Left colon (tissue), 2 donors: ENCODE measurements around the gene LYPD4. TPM values are rescaled to one million over a fixed set of nuclear protein-coding genes. Genes with fewer than 3 reads are reported as not detected.
"Not testable (repeated sequence)": the region's sequence is repeated elsewhere in the genome, so short reads cannot be mapped to it uniquely, and the experiment has no call there.

Experiments used
- ATAC-seq: fragments of 200-7000 bp; cut with Tn5 transposase; one replicate; pipeline ENCODE4 v1.9.1; 2020; ENCODE audit warnings: mild to moderate bottlenecking, moderate library complexity
- DNase-seq, 2 donors: peaks; one replicate each; pipeline ENCODE4 v3.0.0-alpha.2; 2020
- intact Hi-C, 2 donors: fragments of 100-400 bp; cut with DNase I in 1 of 2; cut with micrococcal nuclease in 1 of 2; formaldehyde crosslinking; loops; one replicate each; pipeline versions ENCODE4 v1.11.2 to v1.14.0; 2022; cut with DNase I, micrococcal nuclease
- total RNA-seq, 2 donors: library from RNA; stranded (reverse); fragmentation: NEBNext Ultra II Directional; extraction: Animal tissue kit (Norgen Biotek cat#: 25700); gene quantifications; one replicate each; pipeline ENCODE4 v1.2.1, GENCODE V29; 2021
- donor health status: DM: no; HTN: no; CAD: no.
- donor health status: DM: yes; HTN: yes; CAD: no.

The LYPD4 gene
- total RNA-seq, 2 donors from 2014 or later, result not detected

GRCh38 chr19:41811981-41812380 lies 32.5 kb downstream of the LYPD4 start:
- intact Hi-C loops, result no loop called here
- DNase-seq, result no peak
- no peak for ATAC-seq

- ATAC-seq (no peak), DNase-seq (no peak)
- intact Hi-C loops, result no loop called here
These were observed 33.4 kb downstream of the LYPD4 start for GRCh38 chr19:41811036-41811435.

GRCh38 chr19:41810301-41810700 lies 34.2 kb downstream of the LYPD4 start:
- intact Hi-C loops, result no loop called here
- DNase-seq (no peak), ATAC-seq (no peak)

- peak; percentile 81 for ATAC-seq
- peak in 1 of 2 donors; percentile 56 for DNase-seq
- intact Hi-C loops, result no loop called here
These were observed 35.6 kb downstream of the LYPD4 start for GRCh38 chr19:41808663-41809566.

GRCh38 chr19:41807176-41807575 lies 37.3 kb downstream of the LYPD4 start:
- intact Hi-C loops, result no loop called here
- ATAC-seq (no peak), DNase-seq (no peak)

GRCh38 chr19:41804336-41804735 lies 40.1 kb downstream of the LYPD4 start:
- DNase-seq (no peak), ATAC-seq (no peak)
- intact Hi-C loops, result no loop called here

- ATAC-seq, result no peak
- DNase-seq, result no peak
- intact Hi-C loops, result no loop called here
These were observed 41.7 kb downstream of the LYPD4 start for GRCh38 chr19:41802770-41803169.

GRCh38 chr19:41801792-41802211 lies 42.7 kb downstream of the LYPD4 start:
- ATAC-seq (peak; percentile 80), DNase-seq (no peak)
- intact Hi-C loops, result no loop called here

GRCh38 chr19:41801031-41801430 lies 43.5 kb downstream of the LYPD4 start:
- intact Hi-C loops, result no loop called here
- ATAC-seq, result no peak
- DNase-seq, result no peak

- peak; percentile 73 for ATAC-seq
- DNase-seq, result no peak
- intact Hi-C loops, result no loop called here
These were observed 45.0 kb downstream of the LYPD4 start for GRCh38 chr19:41799444-41800000.

GRCh38 chr19:41796901-41797300 lies 47.6 kb downstream of the LYPD4 start:
- intact Hi-C loops, result no loop called here
- ATAC-seq (no peak), DNase-seq (no peak)

- ATAC-seq (peak; percentile 28), DNase-seq (no peak)
- intact Hi-C loops, result no loop called here
These were observed 48.1 kb downstream of the LYPD4 start, which contains the start of gene CEACAM3 for GRCh38 chr19:41796362-41796761. Gene CEACAM3, plus strand, starts transcription at chr19:41796587. Its CDS starts 91 bp downstream, at chr19:41796678.

- DNase-seq (peak in 1 of 2 donors; percentile 62), ATAC-seq (peak; percentile 73)
- intact Hi-C loops, result no loop called here
These were observed 49.4 kb downstream of the LYPD4 start for GRCh38 chr19:41795031-41795461.

GRCh38 chr19:41793414-41793727 lies 51.1 kb downstream of the LYPD4 start:
- no peak for ATAC-seq
- intact Hi-C loops, result no loop called here
- no peak for DNase-seq

GRCh38 chr19:41792513-41793413 lies 51.7 kb downstream of the LYPD4 start:
- peak; percentile 50 for ATAC-seq
- intact Hi-C loops, result no loop called here
- peak in 1 of 2 donors; percentile 75 for DNase-seq

- intact Hi-C loops, DNase-seq, ATAC-seq: not testable (repeated sequence)
These were observed 55.4 kb downstream of the LYPD4 start for GRCh38 chr19:41789053-41789452.

GRCh38 chr19:41788518-41788917 lies 56.0 kb downstream of the LYPD4 start:
- DNase-seq, intact Hi-C loops: not testable (repeated sequence)
- peak; percentile 64 for ATAC-seq
